H9 (cell line): ENCODE results near the gene DCC. TPM values are rescaled to one million over a fixed set of nuclear protein-coding genes. Genes with fewer than 3 reads are reported as not detected.
A peak's percentile ranks its signal among the peaks of the same experiment; 100 is the strongest.

ENCODE experiments used
- DNase-seq: peaks from one replicate; pipeline ENCODE4 v3.0.0-alpha.2; 2017
- H2AFZ ChIP-seq: one replicate; pipeline ENCODE4 v1.6.1; 2013; ENCODE audit warnings: mild to moderate bottlenecking, low read length, control low read depth, moderate library complexity
- H2AK5ac ChIP-seq: 2 replicates; pipeline ENCODE4 v1.6.1; 2013; ENCODE audit warnings: low read length, control low read depth, mixed read lengths; ENCODE audit not compliant: insufficient read length
- H2BK120ac ChIP-seq: one replicate; pipeline ENCODE4 v1.6.1; 2013; ENCODE audit warnings: low read depth, mild to moderate bottlenecking, low read length, control low read depth, inconsistent platforms; ENCODE audit not compliant: poor library complexity, severe bottlenecking
- H2BK12ac ChIP-seq: 2 replicates; pipeline ENCODE4 v1.6.1; 2013; ENCODE audit warnings: low read length, control low read depth, mixed read lengths, low read depth; ENCODE audit not compliant: insufficient read length
- H2BK15ac ChIP-seq: 2 replicates; pipeline ENCODE4 v1.6.1; 2013; ENCODE audit warnings: low read depth, low read length, control low read depth
- H2BK20ac ChIP-seq: one replicate; pipeline ENCODE4 v1.6.1; 2013; ENCODE audit warnings: low read depth, mild to moderate bottlenecking, low read length, control low read depth, inconsistent platforms; ENCODE audit not compliant: poor library complexity, severe bottlenecking
- H2BK5ac ChIP-seq: 2 replicates; pipeline ENCODE4 v1.6.1; 2013; ENCODE audit warnings: low read length, control low read depth, mixed read lengths; ENCODE audit not compliant: insufficient read length
- H3K14ac ChIP-seq: 2 replicates; pipeline ENCODE4 v1.6.1; 2013; ENCODE audit warnings: low read length, control low read depth; ENCODE audit not compliant: insufficient read depth
- H3K18ac ChIP-seq: 2 replicates; pipeline ENCODE4 v1.6.1; 2013; ENCODE audit warnings: low read depth, mild to moderate bottlenecking, mixed read lengths, low read length, control low read depth; ENCODE audit not compliant: insufficient read length
- H3K23ac ChIP-seq: 2 replicates; pipeline ENCODE4 v1.6.1; 2013; ENCODE audit warnings: low read length, control low read depth, mixed read lengths, low read depth; ENCODE audit not compliant: insufficient read length
- H3K23me2 ChIP-seq: 2 replicates; pipeline ENCODE4 v1.6.1; 2013; ENCODE audit warnings: low read depth, mild to moderate bottlenecking, mixed read lengths, low read length, control low read depth; ENCODE audit not compliant: insufficient read length, poor library complexity, severe bottlenecking
- H3K27ac ChIP-seq: 2 replicates; pipeline ENCODE4 v1.5.1; 2013; ENCODE audit warnings: low read length, control low read depth, mixed read lengths, low read depth; ENCODE audit not compliant: insufficient read length
- H3K27me3 ChIP-seq: 2 replicates; pipeline ENCODE4 v1.6.1; 2013; ENCODE audit warnings: low read length, control low read depth, inconsistent platforms; ENCODE audit not compliant: insufficient read depth
- H3K4ac ChIP-seq: 2 replicates; pipeline ENCODE4 v1.6.1; 2013; ENCODE audit warnings: low read depth, mild to moderate bottlenecking, control low read depth, inconsistent platforms, low read length, moderate library complexity
- H3K4me1 ChIP-seq: 2 replicates; pipeline ENCODE4 v1.6.1; 2013; ENCODE audit warnings: low read length, control low read depth, inconsistent platforms; ENCODE audit not compliant: insufficient read depth
- H3K4me2 ChIP-seq: 2 replicates; pipeline ENCODE4 v1.6.1; 2013; ENCODE audit warnings: low read length, control low read depth, mixed read lengths; ENCODE audit not compliant: insufficient read length, insufficient read depth
- H3K56ac ChIP-seq: 2 replicates; pipeline ENCODE4 v1.6.1; 2013; ENCODE audit warnings: low read depth, mild to moderate bottlenecking, mixed read lengths, low read length, control low read depth; ENCODE audit not compliant: insufficient read length
- H3K79me1 ChIP-seq: 2 replicates; pipeline ENCODE4 v1.6.1; 2013; ENCODE audit warnings: low read depth, mild to moderate bottlenecking, moderate library complexity, low read length, control low read depth, inconsistent platforms; ENCODE audit not compliant: insufficient read depth, poor library complexity, severe bottlenecking
- H3K79me2 ChIP-seq: 2 replicates; pipeline ENCODE4 v1.6.1; 2013; ENCODE audit warnings: low read length, control low read depth, inconsistent platforms; ENCODE audit not compliant: insufficient read depth
- H3K9ac ChIP-seq: 2 replicates; pipeline ENCODE4 v1.6.1; 2013; ENCODE audit warnings: low read length, control low read depth, mixed read lengths; ENCODE audit not compliant: insufficient read length; ENCODE audit errors: extremely low read depth
- H3K9me3 ChIP-seq: one replicate; pipeline ENCODE4 v1.6.1; 2013; ENCODE audit warnings: low read depth, low read length, inconsistent platforms; ENCODE audit not compliant: control insufficient read depth
- H3T11ph ChIP-seq: one replicate; pipeline ENCODE4 v1.6.1; 2013; ENCODE audit warnings: mild to moderate bottlenecking, low read length, control low read depth, inconsistent platforms
- H4K20me1 ChIP-seq: one replicate; pipeline ENCODE4 v1.6.1; 2013; ENCODE audit not compliant: control insufficient read depth, insufficient read length, insufficient read depth
- H4K5ac ChIP-seq: 2 replicates; pipeline ENCODE4 v1.6.1; 2013; ENCODE audit warnings: low read depth, mild to moderate bottlenecking, mixed read lengths, low read length, control low read depth; ENCODE audit not compliant: insufficient read length
- H4K8ac ChIP-seq: replicated peaks from 2 replicates; pipeline ENCODE4 v1.6.1; 2013; ENCODE audit warnings: low read length, control low read depth, mixed read lengths, low read depth; ENCODE audit not compliant: insufficient read length
- H4K91ac ChIP-seq: 2 replicates; pipeline ENCODE4 v1.6.1; 2013; ENCODE audit warnings: low read depth, mild to moderate bottlenecking, moderate library complexity, mixed read lengths, low read length, control low read depth; ENCODE audit not compliant: insufficient read length
- H3K27ac Mint-ChIP-seq, 3 experiments: 2 replicates in 2 of 3; 3 replicates in 1 of 3; pipeline ENCODE4 v1.8.0; 2020 to 2021; ENCODE audit warnings: mixed read lengths in 3 of 3, mild to moderate bottlenecking in 1 of 3, moderate library complexity in 1 of 3
- H3K27me3 Mint-ChIP-seq: 2 replicates; pipeline ENCODE4 v1.8.0; 2021; ENCODE audit warnings: low read depth, mild to moderate bottlenecking, moderate library complexity, mixed read lengths
- H3K36me3 Mint-ChIP-seq, 3 experiments: 2 replicates in 2 of 3; 3 replicates in 1 of 3; pipeline ENCODE4 v1.8.0; 2020 to 2021; ENCODE audit warnings: low read depth in 3 of 3, mixed read lengths in 3 of 3; ENCODE audit not compliant: insufficient read depth in 1 of 3
- H3K4me1 Mint-ChIP-seq, 2 experiments: 2 replicates each; pipeline ENCODE4 v1.8.0; 2020; ENCODE audit warnings: mixed read lengths in 2 of 2
- H3K4me3 Mint-ChIP-seq, 2 experiments: 2 replicates in 1 of 2; 3 replicates in 1 of 2; pipeline ENCODE4 v1.8.0; 2020 to 2021; ENCODE audit warnings: mild to moderate bottlenecking in 2 of 2, mixed read lengths in 2 of 2, moderate library complexity in 1 of 2
- H3K9me3 Mint-ChIP-seq, 2 experiments: 2 replicates in 1 of 2; 3 replicates in 1 of 2; pipeline ENCODE4 v1.8.0; 2020; ENCODE audit warnings: mild to moderate bottlenecking in 2 of 2, mixed read lengths in 2 of 2, moderate library complexity in 1 of 2
- WGBS: extraction: QIAGEN DNeasy Blood & Tissue Kit; methylation state at CpG from one replicate; pipeline ENCODE4 v1.1.7; 2013; ENCODE audit warnings: missing lambda C conversion rate, low lambda C conversion rate, mixed read lengths; ENCODE audit not compliant: insufficient read length; ENCODE audit errors: extremely low coverage; 5-methylcytosine and 5-hydroxymethylcytosine counted together
- total RNA-seq: library from RNA; stranded (reverse); gene quantifications from 2 replicates; pipeline ENCODE4 v1.2.1, GENCODE V29; 2021
- TF ChIP-seq, protein P1 (sequence below): fragments of 200-600 bp; sonication (generic); conservative IDR thresholded peaks from 3 replicates; pipeline ENCODE4 v1.8.0; 2021; ENCODE audit warnings: antibody characterized with exemption, mild to moderate bottlenecking

The DCC gene
- total RNA-seq, 1 experiment from 2014 or later = 0.35 TPM

DNA sequence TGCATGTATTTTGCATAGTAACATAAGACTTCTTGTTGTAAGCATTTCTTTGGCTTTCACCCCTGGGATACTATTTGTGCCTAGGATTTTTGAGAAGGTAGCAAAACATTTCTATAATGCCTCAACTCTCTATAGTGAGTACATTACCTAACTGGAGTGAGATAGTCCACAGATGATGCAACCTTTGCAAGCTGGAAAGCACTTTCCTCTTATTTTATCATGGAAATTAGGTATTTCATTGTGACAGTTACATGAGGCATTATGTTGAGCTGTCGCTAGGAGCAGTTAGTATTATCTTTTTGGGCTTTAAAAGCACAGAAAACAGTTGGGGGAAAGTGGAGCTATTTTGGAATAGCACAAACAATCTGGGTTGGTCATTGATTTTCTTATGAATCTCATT, 786.2 kb downstream of the DCC start:
- no peaks in the 10 kb centered on the region for H3K9me3 Mint-ChIP-seq
- H3K9me3 ChIP-seq = no peaks in the 10 kb centered on the region
- H3K27ac Mint-ChIP-seq = peak overlapping the region in 1 of 3 experiments; percentile 69; a peak in 1 of 7 replicates
- H3K18ac ChIP-seq = no peak overlapping the region
- H2BK15ac ChIP-seq = no peak overlapping the region
- H4K5ac ChIP-seq = no peak overlapping the region
- no peak overlapping the region for H2BK12ac ChIP-seq
- no peaks in the 10 kb centered on the region for H3K27me3 Mint-ChIP-seq
- H3K14ac ChIP-seq = no peak overlapping the region
- TF ChIP-seq, protein P1, sequence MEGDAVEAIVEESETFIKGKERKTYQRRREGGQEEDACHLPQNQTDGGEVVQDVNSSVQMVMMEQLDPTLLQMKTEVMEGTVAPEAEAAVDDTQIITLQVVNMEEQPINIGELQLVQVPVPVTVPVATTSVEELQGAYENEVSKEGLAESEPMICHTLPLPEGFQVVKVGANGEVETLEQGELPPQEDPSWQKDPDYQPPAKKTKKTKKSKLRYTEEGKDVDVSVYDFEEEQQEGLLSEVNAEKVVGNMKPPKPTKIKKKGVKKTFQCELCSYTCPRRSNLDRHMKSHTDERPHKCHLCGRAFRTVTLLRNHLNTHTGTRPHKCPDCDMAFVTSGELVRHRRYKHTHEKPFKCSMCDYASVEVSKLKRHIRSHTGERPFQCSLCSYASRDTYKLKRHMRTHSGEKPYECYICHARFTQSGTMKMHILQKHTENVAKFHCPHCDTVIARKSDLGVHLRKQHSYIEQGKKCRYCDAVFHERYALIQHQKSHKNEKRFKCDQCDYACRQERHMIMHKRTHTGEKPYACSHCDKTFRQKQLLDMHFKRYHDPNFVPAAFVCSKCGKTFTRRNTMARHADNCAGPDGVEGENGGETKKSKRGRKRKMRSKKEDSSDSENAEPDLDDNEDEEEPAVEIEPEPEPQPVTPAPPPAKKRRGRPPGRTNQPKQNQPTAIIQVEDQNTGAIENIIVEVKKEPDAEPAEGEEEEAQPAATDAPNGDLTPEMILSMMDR = no peak
- H3K9ac ChIP-seq = no peak overlapping the region
- H3K4me1 ChIP-seq = no peaks in the 10 kb centered on the region; the same call in 1 of the 2 replicates
- no peak overlapping the region for H2BK5ac ChIP-seq
- H3K23ac ChIP-seq = no peak overlapping the region
- H3K4me1 Mint-ChIP-seq = peaks cover 15% of the 10 kb centered on the region in 2 experiments
- no peaks in the 10 kb centered on the region for H3K27me3 ChIP-seq
- H3K27ac ChIP-seq = no peak overlapping the region
- no peaks in the 10 kb centered on the region for H3K23me2 ChIP-seq
- no peak overlapping the region for H2BK120ac ChIP-seq
- no peak overlapping the region for H2AFZ ChIP-seq
- no peak overlapping the region for H3K56ac ChIP-seq
- no peak overlapping the region for H3T11ph ChIP-seq
- H3K79me2 ChIP-seq = no peaks in the 10 kb centered on the region
- no peaks in the 10 kb centered on the region for H3K36me3 Mint-ChIP-seq
- H3K4me3 Mint-ChIP-seq = no peak overlapping the region
- H4K8ac ChIP-seq = no peak overlapping the region
- H4K91ac ChIP-seq = no peak overlapping the region
- H2AK5ac ChIP-seq = no peak overlapping the region
- H3K4ac ChIP-seq = no peak overlapping the region
- no peak overlapping the region for H3K4me2 ChIP-seq
- no peaks in the 10 kb centered on the region for H4K20me1 ChIP-seq
- DNase-seq = no peak
- H2BK20ac ChIP-seq = no peak overlapping the region
- no peaks in the 10 kb centered on the region for H3K79me1 ChIP-seq
- no CpG with 5 or more reads among the region's 1 CpG for WGBS
